ENCODE measurements around the gene FRMD8.

DNA sequence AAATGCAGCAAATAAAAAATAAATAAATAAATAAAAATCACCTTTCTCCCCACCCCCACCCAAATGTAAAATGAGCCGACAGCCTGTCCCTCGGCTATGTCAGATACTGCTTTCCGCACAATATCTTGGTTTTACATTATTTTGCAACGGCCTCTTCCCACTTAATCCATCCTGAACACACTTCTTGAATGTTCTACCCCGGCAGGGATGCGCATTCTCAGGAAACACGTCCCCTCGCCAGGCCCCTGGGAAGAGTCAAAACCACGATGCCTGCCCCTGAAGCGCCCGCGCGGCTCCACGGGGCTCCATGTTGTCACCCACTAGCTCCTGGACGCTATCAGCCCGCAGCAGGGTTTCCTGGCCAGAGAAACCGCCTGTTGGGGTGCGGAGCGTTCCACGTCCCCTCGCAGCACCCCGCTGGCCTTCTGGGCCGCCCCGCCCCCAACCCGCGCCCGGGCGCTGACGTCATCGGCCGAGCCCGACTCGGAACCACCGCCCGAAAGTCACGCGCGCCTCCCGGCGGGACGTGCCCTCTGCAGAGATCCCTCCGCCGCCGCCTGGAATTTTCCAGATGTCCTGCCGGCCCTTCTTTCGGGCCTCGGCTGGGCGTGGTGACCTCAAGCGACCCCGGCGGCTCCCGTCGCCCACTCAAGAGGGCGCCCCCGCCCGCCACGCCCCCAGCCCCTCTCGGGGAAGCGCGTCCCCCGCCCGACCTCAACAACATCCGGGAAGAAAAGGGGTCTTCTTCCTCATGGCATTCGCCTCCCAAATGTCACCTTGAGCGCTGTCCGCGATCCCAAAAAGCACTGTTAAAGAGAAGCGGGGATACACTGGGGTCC lies 35.6 kb downstream of the FRMD8 start:
- TF ChIP-seq ZNF766 (CRISPR knock-in tag; conservative IDR thresholded peaks at IDR 0.05) (peak; percentile 83), MAFK (IDR thresholded peaks at IDR 0.05; ENCODE audit: low read length) (no peak), GABPA (tag; conservative IDR thresholded peaks at IDR 0.05; ENCODE audit: low read depth) (no peak), GATA2 (CRISPR knock-in tag; IDR thresholded peaks at IDR 0.05) (peak; percentile 34; the same call in 1 of the 2 replicates), ZNF140 (CRISPR knock-in tag; IDR thresholded peaks at IDR 0.05) (peak; percentile 70; the same call in 1 of the 2 replicates), ARID2 (IDR thresholded peaks at IDR 0.05) (no peak), FOXK2 (conservative IDR thresholded peaks at IDR 0.05 in 1 of 2, IDR thresholded peaks at IDR 0.05 in 1 of 2; ENCODE audit: low read depth in 2 of 2) (peak; percentile 60 to 80)

Measured in K562 (cell line).